Fibroblast of pulmonary artery (primary cell): Measurements from ENCODE around the gene UST.
"Not testable (repeated sequence)": the region's sequence is repeated elsewhere in the genome, so short reads cannot be mapped to it uniquely, and the experiment has no call there.

ENCODE experiments used
- DNase-seq: peaks from one replicate; pipeline ENCODE4 v3.0.0-alpha.2; 2010; ENCODE audit warnings: low read depth
- H3K4me3 ChIP-seq: replicated peaks from 2 replicates; pipeline ENCODE4 v1.5.1; 2011; ENCODE audit warnings: low read depth, mild to moderate bottlenecking, control low read depth, low read length, moderate library complexity
- TF ChIP-seq, protein P1 (sequence below): IDR thresholded peaks from 2 replicates; pipeline ENCODE4 v1.5.1; 2011; ENCODE audit warnings: mild to moderate bottlenecking, control low read depth, low read length, inconsistent platforms; ENCODE audit errors: missing control alignments

The UST gene

DNA sequence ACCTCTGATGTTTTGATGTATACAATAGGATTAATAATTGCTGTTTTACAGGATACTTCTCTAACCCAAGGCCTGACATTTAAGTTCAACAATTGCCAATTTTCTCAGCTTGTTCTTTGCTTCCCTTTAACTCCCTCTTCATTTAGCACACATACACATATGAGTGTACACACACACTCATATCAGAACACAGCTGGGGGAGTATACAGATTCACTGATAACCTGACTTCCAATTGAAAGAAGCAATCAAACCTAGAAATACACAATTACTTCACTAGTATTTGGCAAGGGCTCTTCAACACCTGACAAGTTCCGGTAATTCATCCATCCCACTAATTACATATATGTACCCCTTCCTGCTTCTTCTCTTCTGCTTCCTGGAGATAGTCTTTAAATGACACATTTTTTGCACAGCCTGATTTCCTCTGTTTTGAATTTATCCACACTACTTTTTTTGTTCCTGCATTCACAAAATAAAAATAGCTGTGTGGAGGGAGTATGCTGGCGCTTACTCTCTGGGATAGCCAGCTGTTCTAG, 11.2 kb downstream of the UST start:
- DNase-seq: no peak
- TF ChIP-seq, protein P1, sequence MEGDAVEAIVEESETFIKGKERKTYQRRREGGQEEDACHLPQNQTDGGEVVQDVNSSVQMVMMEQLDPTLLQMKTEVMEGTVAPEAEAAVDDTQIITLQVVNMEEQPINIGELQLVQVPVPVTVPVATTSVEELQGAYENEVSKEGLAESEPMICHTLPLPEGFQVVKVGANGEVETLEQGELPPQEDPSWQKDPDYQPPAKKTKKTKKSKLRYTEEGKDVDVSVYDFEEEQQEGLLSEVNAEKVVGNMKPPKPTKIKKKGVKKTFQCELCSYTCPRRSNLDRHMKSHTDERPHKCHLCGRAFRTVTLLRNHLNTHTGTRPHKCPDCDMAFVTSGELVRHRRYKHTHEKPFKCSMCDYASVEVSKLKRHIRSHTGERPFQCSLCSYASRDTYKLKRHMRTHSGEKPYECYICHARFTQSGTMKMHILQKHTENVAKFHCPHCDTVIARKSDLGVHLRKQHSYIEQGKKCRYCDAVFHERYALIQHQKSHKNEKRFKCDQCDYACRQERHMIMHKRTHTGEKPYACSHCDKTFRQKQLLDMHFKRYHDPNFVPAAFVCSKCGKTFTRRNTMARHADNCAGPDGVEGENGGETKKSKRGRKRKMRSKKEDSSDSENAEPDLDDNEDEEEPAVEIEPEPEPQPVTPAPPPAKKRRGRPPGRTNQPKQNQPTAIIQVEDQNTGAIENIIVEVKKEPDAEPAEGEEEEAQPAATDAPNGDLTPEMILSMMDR: no peak
- H3K4me3 ChIP-seq: no peak overlapping the region

DNA sequence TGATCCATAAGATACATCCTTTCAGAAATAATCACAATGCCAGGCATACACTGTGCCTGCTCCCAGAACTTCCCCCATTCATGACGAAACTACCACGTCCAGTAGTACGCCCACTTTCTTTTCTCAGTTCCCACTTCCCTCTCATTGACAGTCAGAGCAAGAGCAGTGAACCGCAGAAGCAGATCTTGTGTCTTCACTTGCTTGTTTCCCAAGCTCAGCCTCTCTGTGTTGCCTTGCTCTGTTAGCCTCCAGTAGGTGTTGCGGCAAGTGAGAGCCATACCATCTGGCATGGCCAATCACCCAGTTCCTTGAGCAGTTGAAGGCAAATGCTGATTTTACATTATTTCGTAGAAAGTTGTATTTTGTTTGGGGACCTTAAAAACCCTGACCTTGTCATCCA, 11.7 kb downstream of the UST start:
- no peak for DNase-seq
- no peak overlapping the region for H3K4me3 ChIP-seq

GRCh38 chr6:148760258-148760534, 13.4 kb downstream of the UST start:
- DNase-seq: no peak
- TF ChIP-seq, protein P1: no peak
- H3K4me3 ChIP-seq: no peak overlapping the region

More for the DNA sequence above, 11.7 kb downstream of the UST start:
- TF ChIP-seq, protein P1: no peak

- TF ChIP-seq, protein P1: no peak
- peak overlapping the region; percentile 38 for H3K4me3 ChIP-seq
- peak; percentile 91 for DNase-seq
Measured at GRCh38 chr6:148760568-148761526, 14.0 kb downstream of the UST start.

GRCh38 chr6:148761527-148762011, 14.7 kb downstream of the UST start:
- peak; percentile 20 for DNase-seq
- H3K4me3 ChIP-seq: peak overlapping the region; percentile 38
- TF ChIP-seq, protein P1: no peak

GRCh38 chr6:148762231-148762630, 15.4 kb downstream of the UST start:
- no peak overlapping the region for H3K4me3 ChIP-seq
- TF ChIP-seq, protein P1: no peak
- no peak for DNase-seq

- H3K4me3 ChIP-seq, DNase-seq: not testable (repeated sequence)
Measured at GRCh38 chr6:148764259-148765020, 17.6 kb downstream of the UST start.
